Hematopoietic multipotent progenitor cell treated with erythropoietin and hydrocortisone succinate and interleukin-3 and kit ligand, for 4 days (in vitro differentiated cells): Measurements from ENCODE around the gene PDZRN3.
A peak's percentile ranks its signal among the peaks of the same experiment; 100 is the strongest.

Experiments used
- DNase-seq: peaks from one replicate; pipeline ENCODE4 v3.0.0-alpha.2; 2015

Gene PDZRN3

DNA sequence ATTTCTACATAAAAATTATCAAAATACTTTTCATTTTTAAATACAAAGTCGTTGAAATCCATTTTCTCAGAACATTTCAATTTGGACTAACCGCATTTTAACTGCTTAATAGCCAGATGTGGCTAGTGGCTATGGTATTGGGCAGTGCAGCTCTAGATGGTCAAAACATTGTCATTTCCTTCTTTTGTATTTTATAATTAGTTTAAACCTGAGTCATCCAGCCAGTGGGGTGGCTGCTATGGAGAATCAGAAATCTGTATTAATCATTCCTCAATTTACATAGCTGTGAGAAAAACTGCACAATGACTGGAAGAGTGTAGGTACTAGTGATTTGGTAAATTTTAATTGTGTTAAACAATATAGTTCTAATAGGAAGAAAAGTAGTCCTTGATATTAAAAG, 245.3 kb downstream of the PDZRN3 start:
- no peak for DNase-seq

DNA sequence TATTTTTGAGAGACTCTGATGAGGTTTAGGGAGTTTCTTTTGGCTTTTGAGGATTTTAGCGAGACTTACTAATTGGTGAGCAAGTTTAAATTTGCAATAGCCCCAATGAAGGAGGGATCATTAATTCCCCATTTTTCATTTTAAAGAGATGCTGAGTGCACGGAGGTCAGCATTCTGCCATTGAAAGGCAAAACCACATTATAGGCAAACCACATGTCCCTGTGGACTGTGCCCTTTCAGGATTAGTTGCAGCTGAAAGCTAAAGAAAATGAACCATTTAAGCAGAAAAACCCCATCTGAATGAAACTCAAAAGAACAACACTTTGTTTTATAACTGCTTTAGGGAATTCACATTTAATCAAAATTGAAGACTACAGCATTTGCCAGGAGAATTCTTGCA, 246.5 kb downstream of the PDZRN3 start:
- DNase-seq, result no peak

DNA sequence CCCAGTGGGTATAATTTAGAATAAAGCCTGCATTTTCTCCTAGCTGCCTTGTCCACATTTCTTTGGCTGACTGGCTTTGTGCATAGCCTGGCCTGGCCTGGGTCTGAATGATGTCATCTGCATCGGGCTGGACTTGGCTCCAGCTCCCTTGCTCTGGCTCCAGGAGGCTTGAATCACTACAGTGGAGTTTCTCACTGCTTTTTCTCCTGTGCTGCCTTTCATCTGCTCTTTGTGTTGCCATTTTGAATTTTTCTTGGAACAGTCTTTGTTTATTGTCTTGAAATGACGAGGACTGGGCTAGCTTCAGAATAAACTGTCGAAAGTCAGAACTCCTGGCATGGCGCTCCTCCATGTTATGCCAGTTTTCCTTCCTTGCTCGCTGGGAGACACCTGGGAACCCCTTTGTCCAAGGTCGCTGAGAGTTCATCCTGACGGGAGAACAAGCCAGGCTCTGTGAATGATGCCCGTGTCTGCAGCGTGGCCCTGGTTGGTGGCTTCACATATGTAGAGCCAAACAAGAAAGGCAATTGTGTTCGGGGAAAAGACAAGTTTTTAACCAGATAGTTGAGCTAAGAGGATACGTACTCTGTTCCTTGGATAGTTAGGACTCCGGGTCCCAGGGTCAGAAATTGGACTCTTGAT, 258.9 kb downstream of the PDZRN3 start:
- DNase-seq, result no peak

DNA sequence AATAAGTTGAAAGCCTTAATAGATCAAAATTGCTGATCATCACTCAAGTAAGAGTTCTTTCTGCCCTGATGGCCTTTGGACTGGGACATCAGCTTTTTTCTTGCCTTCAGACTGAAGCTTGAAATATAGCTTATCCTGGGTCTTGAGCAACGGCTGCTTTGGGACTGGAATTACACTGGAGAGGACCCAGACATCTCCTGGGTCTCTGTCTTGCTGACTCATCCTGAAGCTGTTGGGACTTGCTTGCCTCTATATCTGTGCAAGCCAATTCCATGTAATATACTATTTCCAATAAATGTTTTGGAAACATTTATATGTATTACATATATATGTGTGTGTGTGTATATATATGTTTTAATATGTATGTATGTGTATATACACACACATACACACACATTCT, 260.2 kb downstream of the PDZRN3 start:
- DNase-seq, result no peak

DNA sequence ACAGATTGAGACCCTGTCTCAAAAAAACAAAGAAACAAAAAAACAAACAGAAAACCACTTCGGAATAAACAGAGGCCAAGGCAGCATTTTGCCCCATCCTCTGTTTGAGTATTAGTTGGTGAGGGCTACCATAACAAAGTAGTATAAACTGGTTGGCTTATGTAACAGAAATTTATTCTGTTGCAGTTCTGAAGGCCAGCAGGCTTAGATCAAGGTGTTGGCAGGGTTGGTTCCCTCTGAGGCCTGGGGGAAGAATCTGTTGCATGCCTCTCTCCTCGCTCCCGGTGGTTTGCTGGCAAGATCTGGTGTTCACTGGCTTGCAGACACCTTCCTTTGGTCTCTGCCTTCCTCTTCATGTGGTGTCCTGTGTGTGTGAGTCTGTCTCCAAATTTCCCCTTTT, 261.6 kb downstream of the PDZRN3 start:
- DNase-seq, result no peak

DNA sequence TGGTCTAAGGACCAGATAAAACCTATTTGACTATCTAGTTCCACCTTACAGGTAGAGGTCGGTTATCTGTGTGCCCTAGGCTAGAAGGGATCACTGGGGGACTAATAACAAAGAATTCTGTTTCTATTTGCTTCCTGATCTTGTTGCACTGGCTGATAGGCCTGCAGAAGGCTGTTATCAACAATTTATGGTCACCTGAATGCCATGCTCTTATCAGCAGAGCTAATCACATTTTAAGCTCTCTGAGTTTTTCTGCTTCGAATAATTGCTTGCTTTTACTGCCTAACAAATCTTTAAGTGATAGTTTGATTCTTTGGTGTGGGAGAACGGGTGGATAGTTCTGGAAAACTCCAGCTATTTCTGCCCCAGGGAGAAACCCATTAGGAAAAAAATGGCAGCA, 263.1 kb downstream of the PDZRN3 start:
- DNase-seq, result no peak

DNA sequence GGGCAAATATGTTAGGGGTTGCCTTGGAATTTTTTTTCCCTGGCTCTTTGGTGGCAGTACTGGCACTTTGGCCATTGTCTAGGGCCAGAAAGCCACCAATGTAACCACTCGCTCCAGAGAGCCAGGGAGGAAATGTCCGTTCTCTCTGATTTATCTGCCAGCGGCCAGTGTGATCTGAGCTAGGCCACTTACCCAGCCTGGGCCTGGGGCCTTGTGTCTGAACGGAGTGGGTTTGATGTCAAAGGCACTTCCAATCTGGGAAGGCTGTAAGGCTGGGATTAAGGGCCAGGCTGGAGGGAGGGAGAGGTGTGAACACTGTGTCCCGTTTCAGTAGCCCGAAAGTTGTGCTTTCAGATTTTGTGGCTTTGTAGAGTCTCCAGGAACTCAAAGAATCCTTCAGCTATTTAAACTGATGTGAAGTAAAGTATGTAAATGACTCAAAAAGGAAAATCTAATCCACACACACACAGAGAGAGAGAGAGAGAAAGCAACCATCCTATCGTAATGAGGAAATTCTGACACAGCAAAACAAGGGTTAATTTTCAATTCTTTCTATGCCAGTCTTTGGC, 271.0 kb downstream of the PDZRN3 start:
- DNase-seq, result no peak

DNA sequence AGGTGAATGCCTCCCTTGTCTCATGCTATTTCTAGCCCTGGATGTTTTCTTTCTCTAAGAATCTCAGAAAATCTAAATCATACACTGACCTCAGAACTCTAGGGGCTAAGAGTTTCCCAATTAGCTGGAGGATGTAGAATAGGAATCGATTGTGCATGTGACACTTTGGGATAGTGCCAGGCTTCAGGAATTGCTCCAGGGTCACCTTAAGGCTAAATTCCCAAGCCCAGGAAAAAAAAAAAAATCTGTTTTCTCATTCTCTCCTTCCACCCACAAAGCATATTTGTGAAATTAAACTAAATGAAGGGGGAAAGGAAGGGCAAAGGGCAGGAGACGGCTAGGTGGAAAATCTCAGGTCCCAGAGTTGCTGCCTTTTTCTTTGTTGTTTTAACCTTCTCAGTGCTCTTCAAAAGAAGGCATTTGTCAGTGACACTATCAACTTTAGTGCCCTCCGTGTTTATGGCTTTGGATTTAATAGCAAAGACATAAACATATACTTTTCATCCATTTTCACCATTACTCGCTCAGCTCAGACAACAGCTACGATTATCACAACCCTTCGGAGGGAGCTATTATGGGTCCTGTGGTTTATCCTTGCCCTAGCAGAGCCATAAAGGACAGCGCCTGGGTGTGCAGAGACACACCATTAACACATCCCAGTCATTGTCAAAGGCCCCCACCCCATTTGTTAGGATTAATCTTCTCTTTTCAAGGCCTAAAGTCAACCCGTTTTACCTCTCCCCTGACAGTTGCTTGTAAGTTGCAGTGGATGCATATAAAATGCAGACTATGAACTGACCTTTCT, 271.7 kb downstream of the PDZRN3 start:
- no peak for DNase-seq

DNA sequence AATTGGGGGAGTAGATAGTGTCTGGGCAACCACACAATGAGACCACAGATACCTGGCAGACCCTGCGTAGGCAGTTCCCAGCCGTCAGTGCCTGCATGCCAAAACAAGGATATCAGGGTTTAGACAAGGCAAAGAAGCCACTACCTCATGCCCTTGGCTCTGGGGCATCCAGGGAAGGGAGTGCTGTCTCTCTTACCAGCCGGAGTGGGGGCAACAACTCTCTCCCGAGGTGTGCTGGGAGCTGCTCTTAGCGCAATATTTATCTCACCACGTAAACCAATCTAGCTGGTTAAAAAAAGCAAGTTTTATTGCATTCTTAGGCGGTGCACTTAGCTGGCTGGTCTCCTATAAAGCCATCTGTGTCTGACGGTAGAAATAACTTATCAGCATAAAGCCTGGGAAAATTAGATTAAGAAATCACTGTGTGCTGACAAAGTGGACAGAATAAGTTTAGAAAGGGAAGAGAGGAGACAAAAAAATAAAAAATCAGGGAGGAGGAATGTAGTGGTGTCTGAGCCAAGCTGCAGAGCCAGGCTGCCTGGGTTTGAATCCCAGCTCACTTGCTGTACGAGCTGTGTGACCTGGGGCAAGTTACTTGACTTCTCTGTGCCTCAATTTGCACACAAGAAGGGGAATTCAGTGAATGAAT, 273.2 kb downstream of the PDZRN3 start:
- no peak for DNase-seq

DNA sequence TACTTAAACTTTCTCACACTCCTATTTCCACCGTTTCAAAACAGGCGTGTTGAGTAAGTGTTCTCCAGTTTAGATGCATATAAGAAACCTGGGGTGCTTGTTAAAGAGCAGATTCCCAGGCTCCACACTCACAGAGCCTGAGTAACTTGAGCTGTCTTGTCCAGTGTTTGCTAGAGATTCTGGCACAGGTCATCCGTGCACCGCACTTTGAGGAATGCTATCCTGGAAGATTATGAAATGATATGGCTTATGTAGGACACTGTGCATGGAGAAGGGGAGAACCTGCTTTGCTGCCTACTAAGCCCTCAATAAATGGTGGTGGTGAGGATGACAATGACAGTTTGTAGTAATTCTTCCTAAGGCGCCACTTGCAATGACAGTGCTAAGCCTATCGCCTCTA, 273.7 kb downstream of the PDZRN3 start:
- no peak for DNase-seq

DNA sequence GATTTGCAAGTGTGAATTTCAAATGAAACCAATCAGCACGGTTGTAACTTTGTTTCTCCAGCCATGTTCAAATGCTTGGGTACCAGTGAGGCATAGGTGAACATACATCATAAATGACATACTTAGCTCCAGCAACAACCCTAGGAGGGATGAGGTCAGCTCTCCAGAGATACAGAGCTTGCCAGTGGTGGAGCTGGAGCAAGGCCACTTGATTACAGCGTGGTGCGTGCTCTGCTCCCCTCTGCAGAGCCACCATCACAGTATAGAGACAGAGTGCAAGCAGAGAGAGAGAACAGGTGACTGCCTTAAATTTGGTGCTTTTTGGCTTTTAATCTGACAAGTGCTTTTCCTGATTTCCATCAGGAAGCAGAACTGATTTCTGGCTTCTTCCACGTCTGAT, 275.1 kb downstream of the PDZRN3 start:
- no peak for DNase-seq

DNA sequence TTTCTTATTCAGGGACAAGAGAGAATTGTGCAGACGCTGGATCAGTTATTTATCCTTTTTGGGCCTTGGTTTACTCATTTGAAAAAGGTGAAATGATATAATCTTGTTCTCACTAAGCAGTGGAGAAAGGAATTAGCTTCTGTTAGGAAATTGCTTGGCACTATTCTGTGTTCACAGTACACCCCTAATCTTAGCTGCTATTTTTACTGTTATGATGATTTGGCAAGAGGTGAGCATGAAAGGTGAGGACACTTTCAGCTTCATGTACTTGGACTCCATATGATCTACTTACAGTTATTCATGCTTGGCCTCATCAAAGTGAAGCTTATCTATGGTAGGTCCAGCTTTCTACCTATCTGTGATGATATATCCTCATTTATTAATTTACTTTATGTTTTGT, 282.7 kb downstream of the PDZRN3 start:
- no peak for DNase-seq

DNA sequence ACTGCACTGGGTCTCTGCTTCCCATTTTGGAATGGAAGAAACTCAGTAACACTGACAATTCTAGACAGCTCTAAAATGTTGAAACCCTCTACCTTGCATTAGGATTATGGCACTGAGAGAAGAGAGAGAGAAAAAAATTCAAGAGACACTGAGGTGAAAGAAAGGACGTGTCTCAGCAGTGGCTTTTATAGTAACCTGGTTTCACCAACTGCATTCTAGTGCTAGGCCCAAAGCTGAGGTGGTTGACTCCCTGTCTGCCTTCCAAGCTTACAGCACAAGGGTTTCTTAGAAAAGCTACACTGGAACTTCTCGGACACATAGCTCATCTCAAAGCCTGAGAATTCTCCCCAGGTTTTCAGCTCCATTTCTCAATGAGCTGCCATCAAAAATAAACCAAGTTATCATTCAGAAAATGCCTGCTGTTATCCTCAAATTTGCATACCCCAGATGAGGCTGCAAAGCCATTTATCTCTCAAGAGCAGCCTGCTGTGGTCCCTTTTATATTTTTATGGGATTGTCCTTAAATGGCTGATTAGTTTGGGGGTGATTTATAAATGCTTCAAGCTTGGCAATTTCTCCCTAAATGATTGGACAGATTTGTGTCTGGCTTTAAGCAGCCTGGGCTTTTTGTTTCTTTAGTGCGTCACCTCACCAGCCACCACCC, 283.3 kb downstream of the PDZRN3 start:
- DNase-seq, result no peak

DNA sequence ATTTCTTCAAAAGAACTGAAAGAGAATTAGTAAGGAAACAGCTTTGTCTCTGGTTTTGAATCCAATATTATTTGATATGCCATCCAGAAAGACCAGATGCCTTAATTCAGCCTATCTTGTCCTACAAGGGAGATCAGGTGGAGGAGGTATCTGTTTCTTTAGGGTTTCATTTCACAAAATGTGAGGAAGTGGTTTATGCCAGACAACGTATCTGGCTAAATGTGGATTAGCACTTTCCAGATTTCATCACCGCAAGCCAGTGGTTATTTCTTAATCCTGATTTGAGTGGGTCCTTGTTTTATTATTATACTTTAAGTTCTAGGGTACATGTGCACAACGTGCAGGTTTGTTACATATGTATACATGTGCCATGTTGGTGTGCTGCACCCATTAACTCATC, 292.2 kb downstream of the PDZRN3 start:
- DNase-seq, result peak; percentile 2
